Keratinocyte (primary cell): ENCODE data around the gene SUFU. TPM values are rescaled to one million over a fixed set of nuclear protein-coding genes. Genes with fewer than 3 reads are reported as not detected.

Experiments used
- DNase-seq: peaks from one replicate; pipeline ENCODE4 v3.0.0-alpha.2; 2011; ENCODE audit warnings: low read depth, missing footprints, low spot score
- FAIRE-seq: peaks from 2 replicates; lab custom pipeline; 2011; peaks lifted over from hg19 to GRCh38; lab: Jason Lieb, UNC
- H2AFZ ChIP-seq: 2 replicates; pipeline ENCODE4 v1.6.0; 2012; ENCODE audit warnings: low read length, control low read depth, inconsistent platforms; ENCODE audit not compliant: control insufficient read depth
- H3K27ac ChIP-seq: 2 replicates; pipeline ENCODE4 v1.5.1; 2011; ENCODE audit warnings: low read length; ENCODE audit not compliant: control insufficient read depth, insufficient read depth
- H3K27me3 ChIP-seq: 3 replicates; pipeline ENCODE4 v1.6.0; 2011; ENCODE audit warnings: low read length; ENCODE audit not compliant: control insufficient read depth, insufficient read depth; ENCODE audit errors: extremely low read depth
- H3K36me3 ChIP-seq, 2 experiments: 2 replicates in 1 of 2; 3 replicates in 1 of 2; pipeline ENCODE4 v1.5.1; 2011; ENCODE audit warnings: low read length in 2 of 2, mild to moderate bottlenecking in 1 of 2; ENCODE audit not compliant: control insufficient read depth in 2 of 2, insufficient read depth in 2 of 2; ENCODE audit errors: extremely low read depth in 1 of 2
- H3K4me1 ChIP-seq: 3 replicates; pipeline ENCODE4 v1.5.1; 2011; ENCODE audit warnings: low read length; ENCODE audit not compliant: control insufficient read depth, insufficient read depth; ENCODE audit errors: extremely low read depth
- H3K4me2 ChIP-seq: 3 replicates; pipeline ENCODE4 v1.6.0; 2011; ENCODE audit warnings: low read depth, low read length; ENCODE audit not compliant: control insufficient read depth, insufficient read depth; ENCODE audit errors: extremely low read depth
- H3K4me3 ChIP-seq, 3 experiments: fragments of 200-600 bp in 1 of 3; sonication (generic) in 1 of 3; 2 replicates in 2 of 3; 3 replicates in 1 of 3; pipeline ENCODE4 v1.5.1; 2011 to 2016; ENCODE audit warnings: low read length in 3 of 3, mild to moderate bottlenecking in 3 of 3, control low read depth in 2 of 3, inconsistent platforms in 1 of 3, low read depth in 1 of 3, mixed read lengths in 1 of 3, mixed run types in 1 of 3, moderate library complexity in 1 of 3; ENCODE audit not compliant: control insufficient read depth in 2 of 3, insufficient read depth in 2 of 3; ENCODE audit errors: extremely low read depth in 1 of 3
- H3K79me2 ChIP-seq: 2 replicates; pipeline ENCODE4 v1.6.0; 2012; ENCODE audit warnings: low read length; ENCODE audit not compliant: control insufficient read depth, insufficient read depth
- H3K9ac ChIP-seq: 3 replicates; pipeline ENCODE4 v1.6.0; 2011; ENCODE audit warnings: low read length; ENCODE audit not compliant: control insufficient read depth, insufficient read depth; ENCODE audit errors: extremely low read depth
- H3K9me1 ChIP-seq: 3 replicates; pipeline ENCODE4 v1.6.0; 2011; ENCODE audit warnings: low read length; ENCODE audit not compliant: control insufficient read depth, insufficient read depth; ENCODE audit errors: extremely low read depth
- H3K9me3 ChIP-seq: 2 replicates; pipeline ENCODE4 v1.5.1; 2012; ENCODE audit warnings: low read depth, low read length; ENCODE audit not compliant: control insufficient read depth
- H4K20me1 ChIP-seq: 3 replicates; pipeline ENCODE4 v1.6.0; 2011; ENCODE audit warnings: low read length; ENCODE audit not compliant: control insufficient read depth, insufficient read depth; ENCODE audit errors: extremely low read depth
- CTCF ChIP-seq, 3 experiments: IDR thresholded peaks in 1 of 3; conservative IDR thresholded peaks in 1 of 3; optimal IDR thresholded peaks in 1 of 3; 2 replicates in 2 of 3; 3 replicates in 1 of 3; pipeline versions ENCODE3 to v1.5.1; 2011; ENCODE audit warnings: low read length in 3 of 3, mild to moderate bottlenecking in 3 of 3, moderate library complexity in 2 of 3, control low read depth in 1 of 3, inconsistent platforms in 1 of 3; ENCODE audit not compliant: insufficient read depth in 2 of 3; ENCODE audit errors: extremely low read depth in 1 of 3
- EZH2 ChIP-seq: IDR thresholded peaks from one replicate; pipeline ENCODE4 v1.6.1; 2012; ENCODE audit warnings: inconsistent platforms, mild to moderate bottlenecking, low read length, moderate library complexity
- dilution Hi-C: fragments of 300-500 bp; cut with MboI; formaldehyde crosslinking; loops from one replicate; pipeline ENCODE4 v1.7.0; 2020; ENCODE audit warnings: low sequenced_read_pairs; ENCODE audit not compliant: extremely low pct_ligation_motif_present
- polyA plus RNA-seq, 5 experiments: library from polyadenylated mRNA; depleted of rRNA in 3 of 5; stranded (reverse) in 3 of 5; stranded (forward) in 1 of 5; unstranded in 1 of 5; fragments of >200 nt; gene quantifications; 1 replicate in 1 of 5; 2 replicates in 3 of 5; 3 replicates in 1 of 5; pipeline versions ENCODE4 v1.2.1 to v1.2.3, GENCODE V29; 2011 to 2012; ENCODE audit warnings: missing spikeins in 2 of 5, low read depth in 1 of 5, low replicate concordance in 1 of 5

Gene SUFU
- polyA plus RNA-seq, 1 donor (not counting 4 experiments of a cell fraction or from before 2014, with no cell fraction given), result 3.7 TPM

- TF ChIP-seq EZH2 (no peak), CTCF (optimal IDR thresholded peaks at IDR 0.05 in 1 of 3, IDR thresholded peaks at IDR 0.05 in 1 of 3, conservative IDR thresholded peaks at IDR 0.05 in 1 of 3; ENCODE audit: extremely low read depth in 1 of 3, insufficient read depth in 2 of 3, low read length in 3 of 3) (no peak)
- peaks cover 0 to 4% of the 10 kb centered on the region in 2 experiments for H3K36me3 ChIP-seq
- no peaks in the 10 kb centered on the region for H3K79me2 ChIP-seq
- H2AFZ ChIP-seq, result no peak overlapping the region
- H3K4me3 ChIP-seq, result no peak overlapping the region
- no peaks in the 10 kb centered on the region for H3K27me3 ChIP-seq
- no peaks in the 10 kb centered on the region for H3K4me1 ChIP-seq
- FAIRE-seq, result no peak
- no peak for DNase-seq
- no peak overlapping the region for H3K4me2 ChIP-seq
- no peaks in the 10 kb centered on the region for H4K20me1 ChIP-seq
- H3K27ac ChIP-seq, result no peak overlapping the region
- H3K9me1 ChIP-seq, result no peaks in the 10 kb centered on the region
- dilution Hi-C loops, result no loop called here
- H3K9me3 ChIP-seq, result no peaks in the 10 kb centered on the region
- no peak overlapping the region for H3K9ac ChIP-seq
Measured at GRCh38 chr10:102473445-102474331, 30.1 kb upstream of the SUFU start.

- Histone ChIP-seq H3K9me1 (no peaks in the 10 kb centered on the region), H3K27me3 (no peaks in the 10 kb centered on the region), H3K9me3 (no peaks in the 10 kb centered on the region), H3K4me2 (no peak overlapping the region), H3K4me1 (no peaks in the 10 kb centered on the region), H3K79me2 (no peaks in the 10 kb centered on the region), H3K36me3 (peaks cover 0 to 9% of the 10 kb centered on the region in 2 experiments), H3K4me3 (no peak overlapping the region), H4K20me1 (no peaks in the 10 kb centered on the region), H3K9ac (no peak overlapping the region), H3K27ac (no peak overlapping the region), H2AFZ (no peak overlapping the region)
- dilution Hi-C loops, result no loop called here
- FAIRE-seq (no peak), DNase-seq (no peak)
- TF ChIP-seq EZH2 (no peak), CTCF (optimal IDR thresholded peaks at IDR 0.05 in 1 of 3, IDR thresholded peaks at IDR 0.05 in 1 of 3, conservative IDR thresholded peaks at IDR 0.05 in 1 of 3; ENCODE audit: extremely low read depth in 1 of 3, insufficient read depth in 2 of 3, low read length in 3 of 3) (no peak)
Measured at GRCh38 chr10:102475451-102476040, 28.2 kb upstream of the SUFU start.
